Mammary epithelial cell (primary cell): Measurements from ENCODE around the gene F2.

Experiments
- CTCF ChIP-seq, 2 donors: IDR thresholded peaks in 1 of 2; conservative IDR thresholded peaks in 1 of 2; 2 replicates each; pipeline ENCODE4 v1.5.1; 2011 to 2012; ENCODE audit warnings: inconsistent platforms in 2 of 2, low read length in 2 of 2, mild to moderate bottlenecking in 2 of 2, control low read depth in 1 of 2, low read depth in 1 of 2; ENCODE audit not compliant: insufficient read depth in 1 of 2; ENCODE audit errors: extremely low read depth in 1 of 2
- EZH2 ChIP-seq: IDR thresholded peaks from 2 replicates; pipeline ENCODE4 v1.6.1; 2012; ENCODE audit warnings: low read length, inconsistent platforms, borderline replicate concordance

GRCh38 chr11:46719048-46719542 is at the start of gene F2:
- TF ChIP-seq CTCF (conservative IDR thresholded peaks at IDR 0.05 in 1 of 2, IDR thresholded peaks at IDR 0.05 in 1 of 2; ENCODE audit: extremely low read depth in 1 of 2, insufficient read depth in 1 of 2, low read depth in 1 of 2, low read length in 2 of 2) (no peak), EZH2 (no peak)
